ENCODE results near the gene RNF215. TPM values are rescaled to one million over a fixed set of nuclear protein-coding genes. Genes with fewer than 3 reads are reported as not detected.

Gene RNF215
- total and polyA plus RNA-seq, 10 of the 15 experiments (the other 5 are each of a cell fraction or from before 2014, with no cell fraction given), result 0.31 to 7.6 (median 3.0) TPM; not detected in 1

GRCh38 chr22:30354644-30355043 is 32.6 kb downstream of the RNF215 start:
- no peak for TF ChIP-seq BMI1 (IDR thresholded peaks at IDR 0.05; ENCODE audit: borderline replicate concordance)
- TF ChIP-seq GABPA (IDR thresholded peaks at IDR 0.05; ENCODE audit: low read depth), result no peak
- TF ChIP-seq POU2F2 (IDR thresholded peaks at IDR 0.05; ENCODE audit: borderline replicate concordance, low read depth, low read length), result no peak
- H3K4me2 ChIP-seq (ENCODE audit: control insufficient read depth, insufficient read depth), result peak overlapping the region; percentile 53
- in situ Hi-C loops (cut with MboI), result no loop called here
- RAD21 ChIA-PET (ENCODE audit: unreplicated experiment), result interaction anchor here (1.4 to 1.9 kb wide), 3 partner anchors 48 to 66 kb away, joined by 4 to 10 read pairs (median 6); partner anchors contain the start of gene CASTOR1
- CTCF ChIA-PET, result interaction anchor here (0.6 to 3.7 kb wide), 5 partner anchors 28 to 72 kb away, joined by 3 to 22 read pairs (median 4); partner anchors contain the start of genes CASTOR1 and TBC1D10A
- DNase-seq (ENCODE audit: low read depth, low spot score), result no peak
- no peak overlapping the region for H2AFZ ChIP-seq (ENCODE audit: control insufficient read depth, low read depth, low read length)
- no peak for ATAC-seq
- POLR2A ChIA-PET, result interaction anchor here (0.6 to 5.7 kb wide), 4 partner anchors 29 to 252 kb away, joined by 3 to 35 read pairs (median 4); partner anchors contain the start of gene TBC1D10A
- peaks cover 11 to 22% of the 10 kb centered on the region in 2 experiments for H3K36me3 ChIP-seq (ENCODE audit: control insufficient read depth in 2 of 2, insufficient read depth in 2 of 2, low read length in 1 of 2)
- H4K20me1 ChIP-seq (ENCODE audit: control insufficient read depth, insufficient read depth), result no peaks in the 10 kb centered on the region
- H3K27me3 ChIP-seq (replicated peaks in 1 of 2; ENCODE audit: control insufficient read depth in 2 of 2, insufficient read depth in 2 of 2, low read length in 1 of 2), result no peaks in the 10 kb centered on the region
- no peak for FAIRE-seq
- H3K4me3 ChIP-seq, result peak overlapping the region; percentile 92; the same call in 1 of the 2 replicates
- H3K9ac ChIP-seq (ENCODE audit: control insufficient read depth, insufficient read depth, low read length), result no peak overlapping the region
- H3K9me3 ChIP-seq (replicated peaks; ENCODE audit: control insufficient read depth, insufficient read depth, low read length), result no peaks in the 10 kb centered on the region
- H3K4me1 ChIP-seq (ENCODE audit: control insufficient read depth, insufficient read depth, low read length), result 0 out of 2 replicates have a peak, but pooled peaks cover 5% of the 10 kb centered on the region
- intact Hi-C loops (cut with micrococcal nuclease; ENCODE audit: unreplicated experiment), result no loop called here
- H3K79me2 ChIP-seq (ENCODE audit: control insufficient read depth, insufficient read depth, low read length), result peaks cover 59% of the 10 kb centered on the region
- SMC1A ChIA-PET (ENCODE audit: uncharacterized antibody, unreplicated experiment), result interaction anchor here (0.7 to 3.4 kb wide), 7 partner anchors 27 to 247 kb away, joined by 3 to 24 read pairs (median 5); partner anchors contain the start of gene CASTOR1
- 0 out of 2 replicates have a peak overlapping the region, but pooled peaks have one; percentile 5 for H3K27ac ChIP-seq (ENCODE audit: control insufficient read depth, insufficient read depth)
- WGBS (ENCODE audit: insufficient coverage, insufficient replicate concordance, low lambda C conversion rate, missing lambda C conversion rate), result 79% methylated on average over 5 of the region's 5 CpGs
- no TSS peak for BruUV-seq (replicated peaks)

- H2AFZ ChIP-seq (ENCODE audit: control insufficient read depth, low read depth, low read length), result no peak overlapping the region
- H3K4me1 ChIP-seq (ENCODE audit: control insufficient read depth, insufficient read depth, low read length), result peaks cover 18% of the 10 kb centered on the region
- H3K79me2 ChIP-seq (ENCODE audit: control insufficient read depth, insufficient read depth, low read length), result peaks cover 77% of the 10 kb centered on the region
- ChIA-PET CTCF (interaction anchor here (6.0 kb wide), 1 partner anchor 63 kb away, joined by 44 read pairs; the partner anchor contains the start of gene CASTOR1), SMC1A (ENCODE audit: uncharacterized antibody, unreplicated experiment) (interaction anchor here (1.7 kb wide), 1 partner anchor 63 kb away, joined by 7 read pairs; no protein-coding TSS in a partner anchor), POLR2A (interaction anchor here (0.6 to 5.7 kb wide), 4 partner anchors 23 to 959 kb away, joined by 3 to 27 read pairs (median 4); partner anchors contain the start of genes CASTOR1 and TBC1D10A), RAD21 (ENCODE audit: unreplicated experiment) (interaction anchor here (0.9 kb wide), 1 partner anchor 41 kb away, joined by 4 read pairs; no protein-coding TSS in a partner anchor)
- H3K36me3 ChIP-seq (ENCODE audit: control insufficient read depth in 2 of 2, insufficient read depth in 2 of 2, low read length in 1 of 2), result peaks cover 16 to 28% of the 10 kb centered on the region in 2 experiments
- H3K4me2 ChIP-seq (ENCODE audit: control insufficient read depth, insufficient read depth), result peak overlapping the region; percentile 17; the same call in 1 of the 2 replicates
- H3K4me3 ChIP-seq, result no peak overlapping the region
- no peaks in the 10 kb centered on the region for H4K20me1 ChIP-seq (ENCODE audit: control insufficient read depth, insufficient read depth)
- ATAC-seq (no peak), DNase-seq (ENCODE audit: low read depth, low spot score) (no peak), FAIRE-seq (no peak)
- in situ Hi-C loops (cut with MboI) (no loop called here), intact Hi-C loops (cut with micrococcal nuclease; ENCODE audit: unreplicated experiment) (no loop called here)
- no peaks in the 10 kb centered on the region for H3K9me3 ChIP-seq (replicated peaks; ENCODE audit: control insufficient read depth, insufficient read depth, low read length)
- 47% methylated on average over 3 of the region's 3 CpGs for WGBS (ENCODE audit: insufficient coverage, insufficient replicate concordance, low lambda C conversion rate, missing lambda C conversion rate)
- H3K9ac ChIP-seq (ENCODE audit: control insufficient read depth, insufficient read depth, low read length), result no peak overlapping the region
- H3K27me3 ChIP-seq (replicated peaks in 1 of 2; ENCODE audit: control insufficient read depth in 2 of 2, insufficient read depth in 2 of 2, low read length in 1 of 2), result no peaks in the 10 kb centered on the region
- no TSS peak for BruUV-seq (replicated peaks)
- H3K27ac ChIP-seq (ENCODE audit: control insufficient read depth, insufficient read depth), result no peak overlapping the region
- TF ChIP-seq MAX (IDR thresholded peaks at IDR 0.05; ENCODE audit: low read depth, low read length) (no peak), ASH2L (IDR thresholded peaks at IDR 0.05; ENCODE audit: borderline replicate concordance, low read depth) (no peak), SUZ12 (IDR thresholded peaks at IDR 0.05; ENCODE audit: unreplicated experiment) (no peak), TAF1 (IDR thresholded peaks at IDR 0.05; ENCODE audit: borderline replicate concordance, low read depth, low read length) (no peak), LARP7 (IDR thresholded peaks at IDR 0.05) (no peak), NFYA (IDR thresholded peaks at IDR 0.05; ENCODE audit: borderline replicate concordance, low read depth, low read length) (no peak), IKZF2 (IDR thresholded peaks at IDR 0.05) (no peak), E2F4 (IDR thresholded peaks at IDR 0.05; ENCODE audit: low read depth, low read length) (no peak), RELB (IDR thresholded peaks at IDR 0.05; ENCODE audit: low read depth) (no peak), HCFC1 (IDR thresholded peaks at IDR 0.05; ENCODE audit: low read length) (no peak), KAT2A (conservative IDR thresholded peaks at IDR 0.05; ENCODE audit: control insufficient read depth, low read depth, low read length) (no peak), ZNF274 (IDR thresholded peaks at IDR 0.05; ENCODE audit: insufficient read depth, insufficient read length) (no peak)
These were observed 36.0 kb downstream of the RNF215 start for GRCh38 chr22:30351226-30351625.

All from GM12878 (cell line).